Mesendoderm (in vitro differentiated cells): ENCODE measurements around the gene TRIM29.

Experiments
- DNase-seq: peaks from one replicate; pipeline ENCODE4 v3.0.0; 2013
- H2AK5ac ChIP-seq: 2 replicates; pipeline ENCODE4 v1.6.1; 2013; ENCODE audit warnings: low read length, inconsistent platforms
- H2BK120ac ChIP-seq: 2 replicates; pipeline ENCODE4 v1.6.1; 2013; ENCODE audit warnings: low read depth, mild to moderate bottlenecking, low read length, moderate library complexity, mixed read lengths
- H2BK15ac ChIP-seq: replicated peaks from 2 replicates; pipeline ENCODE4 v1.6.1; 2013; ENCODE audit warnings: low read depth, mild to moderate bottlenecking, moderate library complexity
- H2BK5ac ChIP-seq: 2 replicates; pipeline ENCODE4 v1.6.1; 2013; ENCODE audit warnings: low read length, inconsistent platforms
- H3K18ac ChIP-seq: 2 replicates; pipeline ENCODE4 v1.6.1; 2013; ENCODE audit warnings: mild to moderate bottlenecking, low read length, mixed read lengths
- H3K23ac ChIP-seq: one replicate; pipeline ENCODE4 v1.6.1; 2013; ENCODE audit warnings: low read length
- H3K27ac ChIP-seq: 2 replicates; pipeline ENCODE4 v1.5.1; 2013; ENCODE audit warnings: low read depth, mild to moderate bottlenecking, inconsistent platforms, low read length, moderate library complexity
- H3K27me3 ChIP-seq: 2 replicates; pipeline ENCODE4 v1.6.1; 2013; ENCODE audit warnings: low read length, control low read depth, mild to moderate bottlenecking, inconsistent platforms; ENCODE audit not compliant: insufficient read depth, poor library complexity
- H3K36me3 ChIP-seq: 2 replicates; pipeline ENCODE4 v1.6.1; 2013; ENCODE audit warnings: low read length, inconsistent platforms; ENCODE audit not compliant: control insufficient read depth, insufficient read depth
- H3K4ac ChIP-seq: one replicate; pipeline ENCODE4 v1.6.1; 2013; ENCODE audit warnings: low read depth, mild to moderate bottlenecking, low read length, moderate library complexity
- H3K4me1 ChIP-seq: 2 replicates; pipeline ENCODE4 v1.6.1; 2013; ENCODE audit warnings: low read depth, low read length, inconsistent platforms; ENCODE audit not compliant: control insufficient read depth
- H3K4me2 ChIP-seq: 2 replicates; pipeline ENCODE4 v1.6.1; 2013; ENCODE audit warnings: low read length
- H3K4me3 ChIP-seq: 2 replicates; pipeline ENCODE4 v1.5.1; 2013; ENCODE audit warnings: mild to moderate bottlenecking, low read length
- H3K56ac ChIP-seq: one replicate; pipeline ENCODE4 v1.6.1; 2013; ENCODE audit warnings: low read length
- H3K79me1 ChIP-seq: 2 replicates; pipeline ENCODE4 v1.6.1; 2013; ENCODE audit warnings: low read length, inconsistent platforms
- H3K79me2 ChIP-seq: 2 replicates; pipeline ENCODE4 v1.6.1; 2013; ENCODE audit warnings: mild to moderate bottlenecking, low read length; ENCODE audit not compliant: control insufficient read depth, insufficient read depth
- H3K9ac ChIP-seq: 2 replicates; pipeline ENCODE4 v1.6.1; 2013; ENCODE audit warnings: low read length, inconsistent platforms
- H4K5ac ChIP-seq: one replicate; pipeline ENCODE4 v1.6.1; 2013; ENCODE audit warnings: low read length
- H4K8ac ChIP-seq: one replicate; pipeline ENCODE4 v1.6.1; 2013; ENCODE audit warnings: low read depth, mild to moderate bottlenecking, control low read depth, low read length, moderate library complexity
- WGBS: extraction: QIAGEN DNeasy Blood & Tissue Kit; methylation state at CpG from one replicate; pipeline ENCODE4 v1.1.7; 2013; ENCODE audit warnings: low lambda C conversion rate, missing lambda C conversion rate; ENCODE audit not compliant: insufficient coverage; ENCODE audit errors: extremely low coverage; 5-methylcytosine and 5-hydroxymethylcytosine counted together

The TRIM29 gene

DNA sequence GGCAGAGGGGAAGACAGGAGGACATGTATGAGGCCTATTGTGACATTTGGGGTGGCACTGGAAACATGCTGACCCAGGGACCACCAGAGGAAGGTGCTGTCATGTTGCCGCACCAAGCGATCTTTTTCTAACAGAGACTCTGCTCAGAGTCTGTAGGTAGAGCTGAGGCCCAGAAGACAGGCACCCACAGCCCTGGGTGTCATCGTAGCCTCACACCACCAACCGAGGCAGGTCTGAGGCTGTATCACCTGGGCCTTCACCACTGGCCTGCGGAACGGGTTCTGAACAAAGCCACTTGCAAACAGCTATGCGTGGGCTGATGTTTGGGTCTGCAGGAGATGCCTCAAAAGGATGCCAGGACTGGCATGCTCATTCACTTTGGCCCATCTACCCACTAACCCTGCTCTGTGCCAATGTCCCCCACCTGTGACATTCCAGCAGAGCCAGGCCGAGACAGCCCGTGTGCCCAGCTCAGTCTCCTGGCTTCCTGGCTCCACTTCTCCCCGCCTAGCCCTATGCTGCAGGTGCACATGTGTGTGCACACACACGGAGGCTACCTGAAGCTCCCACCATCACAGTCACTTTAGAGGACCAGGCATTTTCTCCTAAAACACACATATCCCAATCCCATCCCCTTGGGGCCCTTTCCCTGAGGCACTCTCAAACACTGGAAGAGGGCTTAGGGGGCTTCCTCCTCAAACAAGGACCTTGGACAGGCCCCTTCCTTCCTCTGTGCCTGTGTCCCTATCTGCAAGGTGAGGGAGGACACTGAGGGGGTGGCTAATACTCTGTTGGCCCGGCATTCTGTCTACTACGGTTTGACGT is 3.6 kb downstream of the TRIM29 start:
- Histone ChIP-seq H3K79me1 (no peaks in the 10 kb centered on the region), H2BK15ac (no peak overlapping the region), H3K36me3 (no peaks in the 10 kb centered on the region), H3K9ac (no peak overlapping the region), H3K79me2 (no peaks in the 10 kb centered on the region), H3K4ac (no peak overlapping the region), H3K27ac (no peak overlapping the region), H4K5ac (no peak overlapping the region), H3K18ac (no peak overlapping the region), H3K27me3 (no peaks in the 10 kb centered on the region), H2AK5ac (no peak overlapping the region), H2BK120ac (no peak overlapping the region), H3K56ac (no peak overlapping the region), H2BK5ac (no peak overlapping the region), H4K8ac (no peak overlapping the region), H3K23ac (no peak overlapping the region), H3K4me1 (no peaks in the 10 kb centered on the region), H3K4me2 (no peak overlapping the region), H3K4me3 (no peak overlapping the region)
- no peak for DNase-seq
- WGBS: no CpG with 5 or more reads among the region's 14 CpGs

DNA sequence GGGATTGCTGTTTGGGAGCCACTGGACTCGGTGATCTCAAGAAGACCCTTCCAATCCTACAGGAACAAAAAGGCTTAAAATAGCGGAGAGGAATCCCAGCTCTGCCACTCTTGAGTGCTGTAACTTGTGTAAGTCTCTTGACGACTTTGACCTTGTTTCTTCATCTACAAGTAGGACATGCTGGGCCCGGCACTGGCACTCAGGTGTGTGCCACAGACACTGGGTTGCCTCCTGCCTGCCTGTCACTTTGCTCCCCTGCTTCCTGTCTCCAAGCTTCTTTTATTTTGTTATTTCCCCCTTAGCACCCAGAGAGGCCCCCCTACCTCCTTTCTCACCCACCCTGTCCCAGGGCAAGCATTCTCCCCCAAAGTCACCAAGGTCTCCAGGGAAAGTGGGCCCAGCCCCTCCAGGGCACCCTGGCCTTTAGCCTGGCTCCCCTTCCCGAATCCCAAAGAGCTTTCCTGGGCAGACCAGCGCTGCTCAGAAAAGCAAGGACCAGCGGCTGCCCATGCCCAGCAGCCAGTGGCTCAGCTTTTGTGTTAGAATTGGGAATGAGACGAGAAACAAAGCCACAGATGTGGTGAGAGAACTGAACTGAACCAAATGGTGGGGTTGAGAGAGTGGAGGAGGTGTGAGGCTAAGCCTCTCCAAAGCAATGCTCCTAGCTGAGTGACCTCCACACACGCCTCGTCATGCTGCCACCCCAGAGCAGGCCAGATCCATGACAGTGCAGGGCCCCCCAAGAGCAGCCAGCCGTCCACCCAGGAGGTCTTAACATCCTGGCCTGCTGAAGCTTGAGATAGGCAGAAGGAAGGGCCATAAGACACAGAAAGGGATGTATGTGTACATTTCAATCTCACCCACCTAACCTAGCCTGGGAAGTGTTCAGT is 4.5 kb downstream of the TRIM29 start:
- Histone ChIP-seq H2BK120ac (no peak overlapping the region), H3K4me2 (no peak overlapping the region), H2BK15ac (no peak overlapping the region), H3K27ac (no peak overlapping the region), H3K23ac (no peak overlapping the region), H4K5ac (no peak overlapping the region), H3K9ac (no peak overlapping the region), H3K4me1 (no peaks in the 10 kb centered on the region), H3K18ac (no peak overlapping the region), H3K79me1 (no peaks in the 10 kb centered on the region), H3K27me3 (no peaks in the 10 kb centered on the region), H2AK5ac (no peak overlapping the region), H3K79me2 (no peaks in the 10 kb centered on the region), H3K4me3 (no peak overlapping the region), H4K8ac (no peak overlapping the region), H3K36me3 (no peaks in the 10 kb centered on the region), H3K56ac (no peak overlapping the region), H2BK5ac (no peak overlapping the region), H3K4ac (no peak overlapping the region)
- no CpG with 5 or more reads among the region's 11 CpGs for WGBS
- DNase-seq: no peak

DNA sequence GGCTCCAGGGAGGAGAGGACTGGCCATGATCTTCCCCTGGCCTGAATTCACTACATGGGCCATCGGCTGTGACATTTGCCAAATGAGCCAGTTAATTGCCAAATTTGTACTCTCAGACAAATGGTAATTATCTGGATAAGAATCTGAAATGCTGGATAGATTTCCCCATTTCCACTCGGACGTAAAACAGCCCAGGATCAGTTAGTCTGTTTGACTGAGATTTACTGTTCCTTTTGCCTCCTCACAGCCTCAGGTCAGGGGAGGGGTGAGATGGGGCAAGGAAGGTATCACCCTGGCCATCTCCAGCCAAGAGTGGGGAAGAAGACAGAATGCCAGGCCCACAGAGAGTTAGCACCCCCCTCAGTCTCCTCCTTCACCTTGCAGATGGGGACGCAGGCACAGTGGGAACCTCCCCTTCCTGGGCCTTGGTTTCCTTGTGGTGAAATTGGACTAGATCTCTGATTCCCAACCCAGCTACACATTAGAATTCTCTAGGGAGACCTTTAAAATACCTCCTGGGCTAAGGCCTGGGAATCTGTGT is 5.2 kb downstream of the TRIM29 start:
- no CpG with 5 or more reads among the region's 4 CpGs for WGBS
- Histone ChIP-seq H3K27ac (no peak overlapping the region), H3K4me2 (no peak overlapping the region), H3K9ac (no peak overlapping the region), H2BK15ac (no peak overlapping the region), H3K27me3 (no peaks in the 10 kb centered on the region), H4K5ac (no peak overlapping the region), H3K23ac (no peak overlapping the region), H2BK5ac (no peak overlapping the region), H3K79me1 (no peaks in the 10 kb centered on the region), H2AK5ac (no peak overlapping the region), H3K36me3 (no peaks in the 10 kb centered on the region), H3K18ac (no peak overlapping the region), H3K4ac (no peak overlapping the region), H3K56ac (no peak overlapping the region), H3K4me1 (no peaks in the 10 kb centered on the region), H3K79me2 (no peaks in the 10 kb centered on the region), H2BK120ac (no peak overlapping the region), H4K8ac (no peak overlapping the region), H3K4me3 (no peak overlapping the region)
- DNase-seq: no peak

DNA sequence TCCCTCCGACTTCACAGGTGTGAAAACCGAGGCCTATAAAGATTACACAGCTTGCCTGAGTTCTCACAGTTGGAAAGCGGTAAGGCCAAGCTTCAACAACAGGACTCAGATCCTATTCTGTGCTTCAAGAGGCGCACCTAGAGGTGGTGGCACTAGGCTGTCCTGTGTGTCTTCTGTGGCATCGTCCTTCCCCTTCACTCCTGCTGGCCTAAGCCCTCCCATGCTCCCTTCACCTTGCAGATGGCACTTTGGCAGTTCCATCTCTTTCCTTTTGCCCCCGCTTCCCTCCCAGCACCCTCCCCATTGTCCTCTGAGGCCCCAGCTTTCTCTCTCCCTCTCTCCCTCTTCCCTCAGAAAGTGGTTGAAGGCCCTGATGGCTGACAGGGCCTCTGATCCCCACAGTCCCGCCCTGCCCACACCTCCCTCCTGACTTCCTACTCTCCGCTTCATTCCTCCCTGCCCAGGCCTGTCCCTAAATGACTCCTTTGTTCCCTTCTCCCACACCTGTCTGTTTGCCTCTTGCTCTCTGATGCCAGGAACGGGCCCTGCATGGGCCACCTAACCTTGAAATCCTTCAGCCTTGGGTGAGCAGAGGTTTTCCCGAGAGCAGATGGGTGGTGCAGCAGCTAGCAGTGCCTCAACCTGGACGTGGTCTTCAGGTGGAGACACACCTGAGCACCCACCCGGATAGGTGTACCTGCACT is 5.8 kb downstream of the TRIM29 start:
- no peak overlapping the region for H3K56ac ChIP-seq
- no peak overlapping the region for H4K8ac ChIP-seq
- H3K27ac ChIP-seq: no peak overlapping the region
- WGBS: no CpG with 5 or more reads among the region's 12 CpGs
- H2AK5ac ChIP-seq: no peak overlapping the region
- H3K4me2 ChIP-seq: no peak overlapping the region
- H3K4me1 ChIP-seq: no peaks in the 10 kb centered on the region
- no peaks in the 10 kb centered on the region for H3K79me2 ChIP-seq
- no peaks in the 10 kb centered on the region for H3K36me3 ChIP-seq
- DNase-seq: no peak
- no peak overlapping the region for H3K9ac ChIP-seq
- no peaks in the 10 kb centered on the region for H3K79me1 ChIP-seq
- H3K4ac ChIP-seq: no peak overlapping the region
- no peak overlapping the region for H3K4me3 ChIP-seq
- H4K5ac ChIP-seq: no peak overlapping the region
- H3K18ac ChIP-seq: no peak overlapping the region
- H2BK120ac ChIP-seq: no peak overlapping the region
- H2BK5ac ChIP-seq: no peak overlapping the region
- no peaks in the 10 kb centered on the region for H3K27me3 ChIP-seq
- H2BK15ac ChIP-seq: no peak overlapping the region
- no peak overlapping the region for H3K23ac ChIP-seq

DNA sequence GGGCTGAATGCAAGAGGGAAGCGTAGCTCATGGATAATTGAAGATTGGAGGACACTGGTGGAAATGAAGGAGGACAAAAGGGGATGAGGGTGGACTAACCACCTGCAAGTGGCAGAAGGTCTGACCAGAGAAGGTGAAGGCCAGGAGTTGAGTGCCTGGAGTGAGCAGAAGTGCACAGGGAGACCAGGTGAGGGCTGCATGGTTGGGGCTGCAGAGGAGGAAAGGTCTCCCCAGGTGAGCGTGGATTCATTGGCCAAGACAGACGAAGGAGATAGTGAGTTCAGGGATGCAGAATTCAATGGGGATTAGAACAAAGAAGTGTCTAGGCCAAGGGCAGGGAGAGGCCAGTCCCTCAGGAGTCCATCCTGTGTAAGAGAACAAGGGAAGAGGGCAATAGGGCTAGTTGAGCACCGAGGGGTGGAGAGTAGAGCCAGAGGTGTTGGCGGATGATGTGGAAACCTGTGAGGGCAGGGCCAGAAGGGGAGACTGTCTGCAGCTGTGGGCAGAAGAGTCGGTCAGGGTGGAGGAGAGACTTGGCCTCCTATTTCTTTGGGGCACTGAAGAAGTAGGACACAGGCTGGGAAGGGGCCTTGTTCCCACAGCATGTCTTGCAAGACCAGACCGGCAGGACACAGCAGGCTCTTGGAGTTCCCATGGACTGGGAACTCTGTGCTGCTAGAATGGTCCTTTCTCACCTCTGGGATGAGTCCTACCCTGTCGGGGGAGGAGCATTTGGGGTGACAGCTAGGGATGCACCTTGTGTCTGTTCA is 6.7 kb downstream of the TRIM29 start:
- Histone ChIP-seq H3K27ac (no peak overlapping the region), H2BK15ac (no peak overlapping the region)
- no peak for DNase-seq

More for the DNA sequence above, 6.7 kb downstream of the TRIM29 start:
- no peak overlapping the region for H3K4me2 ChIP-seq
- H4K5ac ChIP-seq: no peak overlapping the region
- no peaks in the 10 kb centered on the region for H3K27me3 ChIP-seq
- H4K8ac ChIP-seq: no peak overlapping the region
- no peak overlapping the region for H3K56ac ChIP-seq
- no peaks in the 10 kb centered on the region for H3K4me1 ChIP-seq
- no CpG with 5 or more reads among the region's 8 CpGs for WGBS
- H2BK5ac ChIP-seq: no peak overlapping the region
- no peaks in the 10 kb centered on the region for H3K36me3 ChIP-seq
- H3K4ac ChIP-seq: no peak overlapping the region
- H3K9ac ChIP-seq: no peak overlapping the region
- H3K4me3 ChIP-seq: no peak overlapping the region
- no peak overlapping the region for H3K23ac ChIP-seq
- H2AK5ac ChIP-seq: no peak overlapping the region
- H3K79me1 ChIP-seq: no peaks in the 10 kb centered on the region
- H2BK120ac ChIP-seq: no peak overlapping the region
- no peak overlapping the region for H3K18ac ChIP-seq
- H3K79me2 ChIP-seq: no peaks in the 10 kb centered on the region
